Right atrium auricular region (tissue), 2 donors: ENCODE data around the gene FAM81A. TPM values are rescaled to one million over a fixed set of nuclear protein-coding genes. Genes with fewer than 3 reads are reported as not detected.
"Not testable (repeated sequence)": the region's sequence is repeated elsewhere in the genome, so short reads cannot be mapped to it uniquely, and the experiment has no call there.

Source experiments
- DNase-seq: peaks from one replicate; pipeline ENCODE4 v3.0.0-alpha.2; 2019; ENCODE audit warnings: low spot score
- H3K27ac ChIP-seq, 2 donors: fragments of 200-600 bp; sonication (generic); 1 replicate in 1 of 2; 2 replicates in 1 of 2; pipeline ENCODE4 v1.5.1; 2016 to 2019
- H3K27me3 ChIP-seq, 2 donors: fragments of 200-600 bp; sonication (generic); one replicate each; pipeline versions ENCODE4 v1.5.1 to v1.6.0; 2017 to 2019
- H3K36me3 ChIP-seq: fragments of 200-600 bp; sonication (generic); one replicate; pipeline ENCODE4 v1.5.1; 2016
- H3K4me1 ChIP-seq, 2 donors: fragments of 200-600 bp; sonication (generic); one replicate each; pipeline versions ENCODE4 v1.5.1 to v1.6.0; 2017 to 2019
- H3K4me3 ChIP-seq, 2 donors: fragments of 200-600 bp; sonication (generic); 1 replicate in 1 of 2; 2 replicates in 1 of 2; pipeline ENCODE4 v1.5.1; 2017 to 2019; ENCODE audit warnings: mild to moderate bottlenecking in 1 of 2, moderate library complexity in 1 of 2
- H3K9me3 ChIP-seq, 2 donors: fragments of 200-600 bp; sonication (generic); one replicate each; pipeline ENCODE4 v1.5.1; 2019
- total RNA-seq, 2 donors: library from RNA; depleted of rRNA; stranded (reverse); fragments of >200 nt; gene quantifications; one replicate each; pipeline ENCODE4 v1.1.0, GENCODE V29; 2016
- TF ChIP-seq, protein P1 (sequence below), 2 donors: fragments of 200-600 bp; sonication (generic); IDR thresholded peaks; one replicate each; pipeline ENCODE4 v1.5.1; 2019; ENCODE audit warnings: antibody characterized with exemption in 2 of 2

The FAM81A gene
- total RNA-seq, 2 donors from 2014 or later: 0.98 to 2.0 TPM

DNA sequence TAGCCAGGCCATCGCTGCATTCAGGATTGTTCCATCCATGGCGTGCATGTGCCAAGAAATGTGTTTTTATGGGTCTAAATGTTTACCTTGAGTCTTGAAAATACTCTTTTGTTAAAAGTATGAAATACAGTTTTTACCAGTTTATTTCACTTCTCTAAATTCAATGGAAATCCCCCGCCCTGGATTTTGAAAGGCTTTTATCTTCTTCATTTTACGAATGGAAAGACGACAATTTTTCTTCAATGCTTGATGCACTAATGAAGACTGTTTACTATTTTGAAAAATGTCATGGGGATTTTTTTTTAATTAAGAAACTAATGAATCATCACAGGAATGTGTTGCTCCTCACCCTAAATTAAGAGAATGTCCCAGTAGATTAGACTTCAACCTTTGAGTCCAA, 83.5 kb downstream of the FAM81A start:
- TF ChIP-seq, protein P1, sequence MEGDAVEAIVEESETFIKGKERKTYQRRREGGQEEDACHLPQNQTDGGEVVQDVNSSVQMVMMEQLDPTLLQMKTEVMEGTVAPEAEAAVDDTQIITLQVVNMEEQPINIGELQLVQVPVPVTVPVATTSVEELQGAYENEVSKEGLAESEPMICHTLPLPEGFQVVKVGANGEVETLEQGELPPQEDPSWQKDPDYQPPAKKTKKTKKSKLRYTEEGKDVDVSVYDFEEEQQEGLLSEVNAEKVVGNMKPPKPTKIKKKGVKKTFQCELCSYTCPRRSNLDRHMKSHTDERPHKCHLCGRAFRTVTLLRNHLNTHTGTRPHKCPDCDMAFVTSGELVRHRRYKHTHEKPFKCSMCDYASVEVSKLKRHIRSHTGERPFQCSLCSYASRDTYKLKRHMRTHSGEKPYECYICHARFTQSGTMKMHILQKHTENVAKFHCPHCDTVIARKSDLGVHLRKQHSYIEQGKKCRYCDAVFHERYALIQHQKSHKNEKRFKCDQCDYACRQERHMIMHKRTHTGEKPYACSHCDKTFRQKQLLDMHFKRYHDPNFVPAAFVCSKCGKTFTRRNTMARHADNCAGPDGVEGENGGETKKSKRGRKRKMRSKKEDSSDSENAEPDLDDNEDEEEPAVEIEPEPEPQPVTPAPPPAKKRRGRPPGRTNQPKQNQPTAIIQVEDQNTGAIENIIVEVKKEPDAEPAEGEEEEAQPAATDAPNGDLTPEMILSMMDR (IDR thresholded peaks at IDR 0.05): no peak

DNA sequence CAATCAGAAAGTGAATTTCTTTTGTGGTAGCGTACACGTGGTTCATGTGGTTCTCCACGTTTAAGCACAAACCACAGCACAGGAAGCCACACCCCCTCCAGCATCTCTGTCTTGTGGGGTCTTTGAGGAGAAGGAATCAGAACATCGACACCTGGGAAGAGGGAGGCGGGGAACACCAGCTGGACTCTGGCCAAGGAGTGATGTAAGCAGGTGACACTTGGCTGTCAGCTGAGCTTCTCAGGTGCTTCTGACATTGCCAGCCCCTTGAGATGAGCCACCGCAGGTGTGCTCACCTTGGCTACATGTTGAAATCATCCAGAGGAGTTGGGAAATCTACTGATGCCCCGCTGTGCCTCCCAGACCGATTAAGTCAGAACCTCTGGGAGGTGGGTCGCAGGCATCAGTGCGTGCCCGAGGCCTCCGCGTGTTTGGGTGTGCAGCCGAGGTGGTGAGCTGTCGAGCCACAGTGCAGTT, 85.0 kb downstream of the FAM81A start:
- Histone ChIP-seq H3K4me3 (no peak overlapping the region), H3K4me1 (no peaks in the 10 kb centered on the region), H3K36me3 (no peaks in the 10 kb centered on the region), H3K27me3 (no peaks in the 10 kb centered on the region), H3K27ac (no peak overlapping the region), H3K9me3 (no peaks in the 10 kb centered on the region)
- TF ChIP-seq, protein P1 (IDR thresholded peaks at IDR 0.05): no peak
- DNase-seq: peak; percentile 55

More for the DNA sequence above, 83.5 kb downstream of the FAM81A start:
- Histone ChIP-seq H3K36me3 (no peaks in the 10 kb centered on the region), H3K9me3 (no peaks in the 10 kb centered on the region), H3K4me3 (no peak overlapping the region), H3K27ac (no peak overlapping the region), H3K4me1 (no peaks in the 10 kb centered on the region), H3K27me3 (no peaks in the 10 kb centered on the region)
- no peak for DNase-seq

DNA sequence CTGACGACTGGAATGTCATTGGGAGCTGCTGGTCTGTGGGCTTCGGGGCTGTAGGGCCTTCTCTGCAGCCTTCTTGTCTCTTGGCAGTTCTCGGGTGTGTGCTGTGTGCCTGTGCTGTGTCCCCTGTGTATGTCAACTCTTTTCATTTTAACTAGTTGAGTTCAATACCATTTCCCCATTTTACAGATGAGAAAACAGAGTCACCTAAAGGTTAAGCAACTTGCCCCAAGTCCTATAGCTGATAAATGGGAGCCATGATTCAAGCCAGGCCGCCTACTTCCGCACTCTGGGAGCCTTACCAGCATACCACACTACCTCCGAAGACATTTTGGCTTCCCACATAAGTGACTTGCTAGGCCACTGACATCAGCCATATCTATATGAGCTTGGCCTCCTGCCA, 85.7 kb downstream of the FAM81A start:
- Histone ChIP-seq H3K4me1 (no peaks in the 10 kb centered on the region), H3K9me3 (no peaks in the 10 kb centered on the region), H3K4me3 (no peak overlapping the region), H3K36me3 (no peaks in the 10 kb centered on the region), H3K27ac (no peak overlapping the region), H3K27me3 (no peaks in the 10 kb centered on the region)
- DNase-seq: no peak
- TF ChIP-seq, protein P1 (IDR thresholded peaks at IDR 0.05): no peak

- no peak overlapping the region for H3K4me3 ChIP-seq
- TF ChIP-seq, protein P1 (IDR thresholded peaks at IDR 0.05): no peak
- DNase-seq: peak; percentile 52
- no peaks in the 10 kb centered on the region for H3K36me3 ChIP-seq
- H3K4me1 ChIP-seq: no peaks in the 10 kb centered on the region
- H3K9me3 ChIP-seq: no peaks in the 10 kb centered on the region
- H3K27me3 ChIP-seq: no peaks in the 10 kb centered on the region
- no peak overlapping the region for H3K27ac ChIP-seq
Measured at GRCh38 chr15:59524331-59524731, 86.3 kb downstream of the FAM81A start.

GRCh38 chr15:59526466-59526865, 88.5 kb downstream of the FAM81A start:
- not testable (repeated sequence) for H3K36me3 ChIP-seq, H3K27me3 ChIP-seq, H3K9me3 ChIP-seq, H3K27ac ChIP-seq, H3K4me3 ChIP-seq, H3K4me1 ChIP-seq
- DNase-seq: peak; percentile 40

DNA sequence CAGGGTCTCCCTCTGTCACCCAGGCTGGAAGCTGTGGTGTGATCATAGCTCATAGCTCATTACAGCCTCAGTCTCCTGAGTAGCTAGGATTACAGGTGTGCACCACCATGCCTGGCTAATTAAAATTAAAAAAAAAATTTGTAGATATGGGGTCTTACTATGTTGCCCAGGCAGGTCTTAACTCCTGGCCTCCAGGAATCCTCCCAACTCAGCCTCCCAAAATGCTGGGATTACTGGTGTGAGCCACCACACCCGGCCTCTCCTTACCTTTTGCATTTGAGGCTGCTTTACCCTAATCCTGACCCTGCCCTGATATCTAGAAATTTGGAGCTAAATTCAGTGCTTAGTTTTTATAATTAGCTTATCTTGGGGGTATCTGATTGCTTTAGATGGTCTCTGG, 90.4 kb downstream of the FAM81A start:
- peaks cover 0 to 7% of the 10 kb centered on the region in 2 donors for H3K27me3 ChIP-seq

More for the DNA sequence above, 90.4 kb downstream of the FAM81A start:
- Histone ChIP-seq H3K27ac (no peak overlapping the region), H3K4me3 (no peak overlapping the region), H3K9me3 (no peaks in the 10 kb centered on the region), H3K4me1 (no peaks in the 10 kb centered on the region), H3K36me3 (no peaks in the 10 kb centered on the region)
- no peak for DNase-seq
- TF ChIP-seq, protein P1 (IDR thresholded peaks at IDR 0.05): no peak
